T47D (cell line): ENCODE results near the gene ACAA2.
"Not testable (repeated sequence)": the region's sequence is repeated elsewhere in the genome, so short reads cannot be mapped to it uniquely, and the experiment has no call there.

Source experiments
- DNase-seq, 2 experiments: peaks; one replicate each; pipeline versions ENCODE4 v3.0.0 to v3.0.0-alpha.2; 2011 to 2012; ENCODE audit warnings: low read depth in 1 of 2, low spot score in 1 of 2
- JUND ChIP-seq: IDR thresholded peaks from 2 replicates; pipeline ENCODE4 v1.6.1; 2012; ENCODE audit warnings: low read depth
- in situ Hi-C: cut with HindIII; loops from 2 replicates; pipeline ENCODE4 v1.10.0; 2016; ENCODE audit warnings: low sequenced_read_pairs, low pct_unique_long_range_greater_than_20kb

The ACAA2 gene

DNA sequence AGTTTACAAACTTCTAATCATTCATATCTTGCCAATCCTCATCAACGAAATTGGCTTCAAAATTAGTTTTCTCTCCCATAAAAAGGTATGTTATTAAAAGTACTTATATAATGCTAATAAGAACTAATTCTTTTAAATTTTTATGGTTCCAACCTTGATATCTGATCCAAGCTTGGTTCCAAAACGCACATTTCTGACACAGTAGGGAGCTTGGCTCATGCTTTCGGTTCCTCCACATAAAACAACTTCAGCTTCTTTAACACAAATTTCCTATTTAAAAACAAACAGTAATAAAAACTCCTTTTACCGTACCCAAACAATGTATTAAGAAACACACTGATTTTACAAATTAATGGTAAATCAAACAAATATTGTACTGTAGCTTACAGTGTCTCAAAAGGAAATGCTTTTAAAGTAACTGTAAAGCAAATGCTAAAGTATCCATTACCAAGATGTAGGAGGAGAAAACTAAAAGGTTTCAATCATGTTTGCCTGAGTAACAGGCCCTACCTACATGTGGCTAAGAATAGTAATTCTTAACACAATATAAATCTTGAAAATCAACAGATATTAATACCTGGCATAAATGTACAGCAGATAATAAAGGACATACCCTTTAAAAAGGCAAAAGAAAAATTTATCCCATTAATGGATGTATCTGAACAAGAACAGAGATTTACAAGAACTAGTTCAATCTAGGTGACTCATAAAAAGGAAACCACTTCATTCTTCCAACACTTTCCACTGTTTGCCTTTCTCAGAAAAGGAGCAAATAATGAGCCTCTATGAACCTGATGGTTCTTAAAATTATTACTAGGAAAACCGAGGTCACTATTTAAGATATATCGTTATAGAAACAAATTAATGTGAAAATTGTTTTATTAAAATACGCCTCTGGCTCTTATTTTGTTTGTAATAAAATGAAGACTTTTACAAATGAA lies 17.5 kb downstream of the ACAA2 start:
- no peak for DNase-seq
- in situ Hi-C loops, result no loop called here
- no peak for TF ChIP-seq JUND

DNA sequence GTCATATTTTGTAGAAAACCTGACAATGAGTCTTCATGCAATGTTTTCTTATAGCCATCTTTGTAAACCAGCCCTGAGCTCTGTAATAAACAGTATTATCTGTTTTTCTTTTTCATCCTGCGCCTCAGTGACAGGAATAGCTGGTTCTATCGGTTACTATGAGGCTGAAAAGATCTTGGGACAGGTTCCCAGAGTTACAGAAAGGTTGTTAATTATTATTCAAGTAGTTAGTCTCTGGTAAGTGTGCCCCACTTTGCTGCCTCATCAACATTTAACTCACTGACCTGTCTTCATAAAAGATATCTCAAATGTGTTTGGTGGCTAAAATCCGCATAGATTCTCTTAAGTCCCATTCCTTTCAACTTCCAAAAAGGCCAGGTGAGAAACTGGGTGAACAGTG lies 18.6 kb downstream of the ACAA2 start:
- TF ChIP-seq JUND, result no peak
- no peak for DNase-seq
- in situ Hi-C loops, result no loop called here

- DNase-seq, in situ Hi-C loops: not testable (repeated sequence)
Observed at GRCh38 chr18:49789560-49790134, 23.7 kb downstream of the ACAA2 start.

- no peak for DNase-seq
- in situ Hi-C loops, result no loop called here
- TF ChIP-seq JUND, result no peak
Observed at GRCh38 chr18:49788327-49788898, 24.9 kb downstream of the ACAA2 start.

GRCh38 chr18:49786019-49786720 lies 27.2 kb downstream of the ACAA2 start:
- TF ChIP-seq JUND, result no peak
- in situ Hi-C loops, result no loop called here
- DNase-seq, result no peak

GRCh38 chr18:49784427-49785185 lies 28.7 kb downstream of the ACAA2 start:
- DNase-seq, result no peak
- no peak for TF ChIP-seq JUND
- in situ Hi-C loops, result no loop called here

GRCh38 chr18:49783631-49784030 lies 29.7 kb downstream of the ACAA2 start:
- in situ Hi-C loops, DNase-seq: not testable (repeated sequence)

DNA sequence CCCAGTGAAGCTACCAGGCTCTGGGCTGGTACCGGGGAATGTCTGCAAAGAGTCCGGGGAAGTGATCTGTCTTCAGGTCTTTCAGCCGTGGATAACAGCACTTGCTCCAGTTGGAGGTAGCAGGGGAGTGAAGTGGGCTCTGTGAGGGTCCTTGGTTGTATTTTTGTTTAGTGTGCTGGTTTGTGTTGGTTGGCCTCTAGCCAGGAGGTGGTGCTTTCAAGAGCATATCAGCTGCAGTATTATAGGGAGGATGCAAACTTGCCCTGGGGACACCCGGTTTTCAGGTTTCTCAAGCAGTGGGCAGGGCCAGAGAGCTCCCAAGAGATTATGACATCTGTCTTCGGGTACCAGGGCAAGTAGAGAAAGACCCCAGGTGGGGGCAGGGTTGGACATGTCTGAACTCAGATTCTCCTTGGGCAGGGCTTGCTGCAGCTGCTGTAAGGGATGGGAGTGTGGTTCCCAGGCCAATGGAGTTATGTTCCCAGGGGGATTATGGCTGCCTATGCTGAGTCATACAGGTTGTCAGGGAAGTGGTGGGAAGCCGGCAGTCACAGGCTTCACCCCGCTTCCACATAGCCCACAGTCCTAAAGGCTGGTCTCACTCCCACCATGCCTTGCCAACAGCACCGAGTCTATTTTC lies 34.4 kb downstream of the ACAA2 start:
- in situ Hi-C loops, result no loop called here
- no peak for DNase-seq
- no peak for TF ChIP-seq JUND

DNA sequence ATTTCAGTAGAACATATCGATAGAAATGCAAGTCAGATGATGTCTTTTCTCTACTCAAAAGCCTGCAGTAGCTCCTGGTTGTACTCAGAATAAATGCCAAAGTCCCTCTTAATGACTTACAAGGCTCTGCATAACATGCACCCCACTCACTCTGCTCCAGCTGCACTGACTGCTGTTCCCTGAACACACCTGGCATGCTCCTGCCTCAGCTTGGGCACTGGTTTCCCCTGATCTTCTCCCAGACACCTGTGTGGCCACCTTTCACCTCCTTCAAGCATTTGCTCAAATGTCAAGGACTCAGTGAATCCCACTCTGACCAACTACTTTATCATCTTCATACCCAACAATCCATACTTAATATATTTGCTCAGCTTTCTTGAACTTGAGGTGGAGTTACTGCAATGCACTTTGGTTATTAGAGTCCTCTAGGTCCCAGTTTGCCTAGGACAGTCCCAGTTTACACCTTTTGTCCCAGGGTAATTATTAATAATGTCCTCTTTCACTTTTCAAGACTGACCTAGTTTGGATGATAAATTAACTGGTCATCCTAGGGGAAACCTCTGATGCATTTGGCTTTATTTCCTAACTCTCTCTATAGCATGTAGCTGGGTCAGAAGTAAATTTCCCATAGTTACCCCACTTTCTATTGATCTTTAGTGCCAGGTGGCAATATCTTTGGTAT lies 44.1 kb downstream of the ACAA2 start:
- no peak for TF ChIP-seq JUND
- in situ Hi-C loops, result no loop called here

GRCh38 chr18:49768051-49768391 lies 45.3 kb downstream of the ACAA2 start:
- in situ Hi-C loops, result no loop called here
- no peak for TF ChIP-seq JUND
- DNase-seq, result peak; percentile 17 to 66

More for the DNA sequence above, 44.1 kb downstream of the ACAA2 start:
- DNase-seq, result no peak
